Fibroblast of lung (primary cell): ENCODE data around the gene GDF2. TPM values are rescaled to one million over a fixed set of nuclear protein-coding genes. Genes with fewer than 3 reads are reported as not detected.
A peak's percentile ranks its signal among the peaks of the same experiment; 100 is the strongest.

Experiments used
- DNase-seq, 2 donors: peaks; one replicate each; pipeline versions ENCODE4 v3.0.0 to v3.0.0-alpha.2; 2010; ENCODE audit warnings: low read depth in 2 of 2
- H2AFZ ChIP-seq: 2 replicates; pipeline ENCODE4 v1.5.1; 2012; ENCODE audit warnings: low read length, control low read depth, inconsistent platforms
- H3K27ac ChIP-seq: 2 replicates; pipeline ENCODE4 v1.5.1; 2011; ENCODE audit warnings: low read length, control low read depth; ENCODE audit not compliant: insufficient read depth
- H3K27me3 ChIP-seq: 2 replicates; pipeline ENCODE4 v1.5.1; 2011; ENCODE audit warnings: mild to moderate bottlenecking, low read length; ENCODE audit not compliant: control insufficient read depth, insufficient read depth
- H3K36me3 ChIP-seq: 2 replicates; pipeline ENCODE4 v1.5.1; 2011; ENCODE audit warnings: low read length; ENCODE audit not compliant: control insufficient read depth, insufficient read depth
- H3K4me1 ChIP-seq: 2 replicates; pipeline ENCODE4 v1.5.1; 2011; ENCODE audit warnings: low read length; ENCODE audit not compliant: control insufficient read depth, insufficient read depth; ENCODE audit errors: extremely low read depth
- H3K4me2 ChIP-seq: 2 replicates; pipeline ENCODE4 v1.5.1; 2011; ENCODE audit warnings: low read length, control low read depth; ENCODE audit not compliant: insufficient read depth; ENCODE audit errors: extremely low read depth
- H3K4me3 ChIP-seq, 4 experiments: fragments of 200-600 bp in 1 of 4; sonication (generic) in 1 of 4; replicated peaks in 1 of 4; 2 replicates each; pipeline ENCODE4 v1.5.1; 2011 to 2016; ENCODE audit warnings: low read length in 4 of 4, low read depth in 3 of 4, mild to moderate bottlenecking in 3 of 4, control low read depth in 2 of 4, inconsistent platforms in 1 of 4, mixed read lengths in 1 of 4; ENCODE audit not compliant: insufficient read depth in 1 of 4; ENCODE audit errors: control extremely low read depth in 1 of 4
- H3K79me2 ChIP-seq: 2 replicates; pipeline ENCODE4 v1.5.1; 2012; ENCODE audit warnings: mild to moderate bottlenecking, low read length, inconsistent platforms; ENCODE audit not compliant: control insufficient read depth, insufficient read depth
- H3K9ac ChIP-seq: 2 replicates; pipeline ENCODE4 v1.5.1; 2011; ENCODE audit warnings: mild to moderate bottlenecking, low read length, control low read depth; ENCODE audit not compliant: insufficient read depth
- H3K9me3 ChIP-seq: 2 replicates; pipeline ENCODE4 v1.5.1; 2012; ENCODE audit warnings: low read depth, low read length; ENCODE audit not compliant: control insufficient read depth, insufficient read depth
- H4K20me1 ChIP-seq: 2 replicates; pipeline ENCODE4 v1.5.1; 2011; ENCODE audit warnings: low read length; ENCODE audit not compliant: control insufficient read depth, insufficient read depth; ENCODE audit errors: extremely low read depth
- CTCF ChIP-seq, 2 donors: IDR thresholded peaks in 1 of 2; conservative IDR thresholded peaks in 1 of 2; 1 replicate in 1 of 2; 2 replicates in 1 of 2; pipeline ENCODE4 v1.5.1; 2011 to 2012; ENCODE audit warnings: low read length in 2 of 2, control low read depth in 1 of 2, inconsistent platforms in 1 of 2, low read depth in 1 of 2, mild to moderate bottlenecking in 1 of 2
- EZH2 ChIP-seq: IDR thresholded peaks from 2 replicates; pipeline ENCODE4 v1.5.1; 2012; ENCODE audit warnings: low read length, control low read depth, mild to moderate bottlenecking; ENCODE audit errors: missing control alignments
- polyA plus RNA-seq, 2 donors: library from polyadenylated mRNA; depleted of rRNA in 1 of 2; stranded (reverse) in 1 of 2; unstranded in 1 of 2; fragments of >200 nt; gene quantifications; 2 replicates each; pipeline ENCODE4 v1.2.1, GENCODE V29; 2011 to 2012; ENCODE audit warnings: missing spikeins in 1 of 2
- total RNA-seq: library from RNA; depleted of rRNA; stranded (reverse); fragments of >200 nt; gene quantifications from 2 replicates; pipeline ENCODE4 v1.2.1, GENCODE V29; 2014

Gene GDF2
- total and polyA plus RNA-seq, 2 donors (not counting 1 experiment from before 2014, with no cell fraction given) = not detected

- no peaks in the 10 kb centered on the region for H3K4me1 ChIP-seq
- TF ChIP-seq CTCF (conservative IDR thresholded peaks at IDR 0.05 in 1 of 2, IDR thresholded peaks at IDR 0.05 in 1 of 2; ENCODE audit: low read depth in 1 of 2, low read length in 2 of 2) (no peak), EZH2 (no peak)
- no peaks in the 10 kb centered on the region for H3K79me2 ChIP-seq
- no peak overlapping the region for H3K4me3 ChIP-seq
- peaks cover 6% of the 10 kb centered on the region for H3K27me3 ChIP-seq
- no peaks in the 10 kb centered on the region for H3K9me3 ChIP-seq
- H2AFZ ChIP-seq = no peak overlapping the region
- no peaks in the 10 kb centered on the region for H4K20me1 ChIP-seq
- H3K4me2 ChIP-seq = no peak overlapping the region
- H3K36me3 ChIP-seq = no peaks in the 10 kb centered on the region
- DNase-seq = no peak
- H3K27ac ChIP-seq = no peak overlapping the region
- no peak overlapping the region for H3K9ac ChIP-seq
Observed at GRCh38 chr10:47359626-47360418, 37.6 kb downstream of the GDF2 start.

GRCh38 chr10:47360419-47361040 lies 38.3 kb downstream of the GDF2 start:
- H3K4me3 ChIP-seq = no peak overlapping the region
- no peaks in the 10 kb centered on the region for H3K36me3 ChIP-seq
- H3K4me2 ChIP-seq = no peak overlapping the region
- no peak overlapping the region for H3K27ac ChIP-seq
- H3K9me3 ChIP-seq = no peaks in the 10 kb centered on the region
- TF ChIP-seq EZH2 = no peak
- H3K27me3 ChIP-seq = peaks cover 8% of the 10 kb centered on the region
- no peak overlapping the region for H2AFZ ChIP-seq
- H3K79me2 ChIP-seq = no peaks in the 10 kb centered on the region
- no peaks in the 10 kb centered on the region for H4K20me1 ChIP-seq
- no peak for DNase-seq
- H3K4me1 ChIP-seq = no peaks in the 10 kb centered on the region
- H3K9ac ChIP-seq = no peak overlapping the region

DNA sequence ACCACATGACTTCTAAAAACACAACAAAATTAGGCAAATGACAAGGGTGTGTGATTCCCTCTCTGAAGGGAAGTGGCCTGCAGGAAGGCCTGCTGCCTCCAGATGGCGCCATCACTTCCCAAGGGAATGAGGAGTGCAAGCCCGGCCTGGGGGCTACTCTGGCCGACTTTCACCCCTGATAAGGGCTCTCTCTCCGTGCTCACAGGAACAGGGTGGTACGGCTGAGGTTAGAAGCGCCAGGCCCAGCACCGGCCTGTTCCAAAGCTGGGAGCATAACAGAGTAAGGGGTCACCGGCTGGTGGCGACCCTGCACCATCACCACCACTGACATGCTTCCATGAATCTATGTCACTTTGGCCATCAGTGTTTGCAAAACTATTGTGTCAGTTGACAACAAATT lies 39.0 kb downstream of the GDF2 start:
- DNase-seq = peak; percentile 7 to 39
- TF ChIP-seq CTCF (conservative IDR thresholded peaks at IDR 0.05 in 1 of 2, IDR thresholded peaks at IDR 0.05 in 1 of 2; ENCODE audit: low read depth in 1 of 2, low read length in 2 of 2) (peak; percentile 75 to 90), EZH2 (no peak)

More for the DNA sequence above, 39.0 kb downstream of the GDF2 start:
- Histone ChIP-seq H3K27me3 (peaks cover 8% of the 10 kb centered on the region), H3K4me2 (no peak overlapping the region), H3K4me1 (no peaks in the 10 kb centered on the region), H2AFZ (no peak overlapping the region), H3K4me3 (no peak overlapping the region), H3K36me3 (no peaks in the 10 kb centered on the region), H4K20me1 (no peaks in the 10 kb centered on the region), H3K9ac (no peak overlapping the region), H3K27ac (no peak overlapping the region), H3K9me3 (no peaks in the 10 kb centered on the region), H3K79me2 (no peaks in the 10 kb centered on the region)
